GM23248 (cell line): ENCODE results near the gene TPRA1. TPM values are rescaled to one million over a fixed set of nuclear protein-coding genes. Genes with fewer than 3 reads are reported as not detected.

Experiments
- DNase-seq: peaks from one replicate; pipeline ENCODE4 v3.0.0-alpha.2; 2015
- H2AFZ ChIP-seq: fragments of 200-600 bp; sonication (generic); 2 replicates; pipeline ENCODE4 v1.6.1; 2016; ENCODE audit warnings: antibody characterized with exemption
- H3F3A ChIP-seq: fragments of 200-600 bp; sonication (generic); 2 replicates; pipeline ENCODE4 v1.6.1; 2016; ENCODE audit warnings: mild to moderate bottlenecking, antibody characterized with exemption, mixed run types; ENCODE audit not compliant: insufficient read depth
- H3K27ac ChIP-seq: fragments of 200-600 bp; sonication (generic); 2 replicates; pipeline ENCODE4 v1.5.1; 2016; ENCODE audit warnings: mild to moderate bottlenecking
- H3K27me3 ChIP-seq: fragments of 200-600 bp; sonication (generic); replicated peaks from 2 replicates; pipeline ENCODE4 v1.6.1; 2016; ENCODE audit warnings: mild to moderate bottlenecking; ENCODE audit not compliant: insufficient read depth
- H3K36me3 ChIP-seq: fragments of 200-600 bp; sonication (generic); 2 replicates; pipeline ENCODE4 v1.6.1; 2016; ENCODE audit warnings: low read depth, mild to moderate bottlenecking
- H3K4me1 ChIP-seq: fragments of 200-600 bp; sonication (generic); 2 replicates; pipeline ENCODE4 v1.6.1; 2016; ENCODE audit warnings: mild to moderate bottlenecking; ENCODE audit not compliant: insufficient read depth
- H3K4me2 ChIP-seq: fragments of 200-600 bp; sonication (generic); one replicate; pipeline ENCODE4 v1.6.1; 2016; ENCODE audit warnings: mild to moderate bottlenecking; ENCODE audit not compliant: unreplicated experiment
- H3K4me3 ChIP-seq: fragments of 200-600 bp; sonication (generic); 2 replicates; pipeline ENCODE4 v1.5.1; 2016; ENCODE audit warnings: mild to moderate bottlenecking
- H3K79me2 ChIP-seq: fragments of 200-600 bp; sonication (generic); 2 replicates; pipeline ENCODE4 v1.6.1; 2016; ENCODE audit warnings: mild to moderate bottlenecking; ENCODE audit not compliant: insufficient read depth
- H3K9ac ChIP-seq: fragments of 200-600 bp; sonication (generic); 2 replicates; pipeline ENCODE4 v1.6.1; 2016; ENCODE audit warnings: mild to moderate bottlenecking
- H3K9me2 ChIP-seq: fragments of 200-600 bp; sonication (generic); 2 replicates; pipeline ENCODE4 v1.6.1; 2016; ENCODE audit warnings: mixed run types, mild to moderate bottlenecking, moderate library complexity; ENCODE audit not compliant: insufficient read depth
- H3K9me3 ChIP-seq: fragments of 200-600 bp; sonication (generic); one replicate; pipeline ENCODE4 v1.6.1; 2017; ENCODE audit warnings: low read depth
- H4K20me1 ChIP-seq: fragments of 200-600 bp; sonication (generic); 2 replicates; pipeline ENCODE4 v1.6.0; 2016; ENCODE audit not compliant: insufficient read depth
- EZH2 ChIP-seq: fragments of 200-600 bp; sonication (generic); IDR thresholded peaks from 2 replicates; pipeline ENCODE4 v1.6.1; 2018; ENCODE audit warnings: antibody characterized with exemption, mild to moderate bottlenecking; ENCODE audit not compliant: insufficient read depth, poor library complexity, severe bottlenecking
- EZH2phosphoT487 ChIP-seq: fragments of 200-600 bp; sonication (generic); IDR thresholded peaks from 2 replicates; pipeline ENCODE4 v1.6.1; 2018; ENCODE audit warnings: antibody characterized with exemption, moderate library complexity, mild to moderate bottlenecking, low read depth; ENCODE audit not compliant: insufficient read depth
- WGBS, 2 experiments: methylation state at CpG; one replicate each; pipeline ENCODE4 v1.1.6; 2015 to 2017; ENCODE audit warnings: low lambda C conversion rate in 2 of 2, low coverage in 1 of 2; ENCODE audit errors: missing lambda C conversion rate in 2 of 2; 5-methylcytosine and 5-hydroxymethylcytosine counted together
- in situ Hi-C: fragments of 300-500 bp; cut with MboI; formaldehyde crosslinking; loops from 2 replicates; pipeline ENCODE4 v1.15.0; 2020
- polyA plus RNA-seq: library from polyadenylated mRNA; unstranded; fragments of >200 nt; fragmentation: Nextera tagmentation; extraction: Ambion mirVana; gene quantifications from 2 replicates; pipeline ENCODE4 v1.2.1, GENCODE V29; 2016
- total RNA-seq: library from RNA; depleted of rRNA; stranded (reverse); fragments of >200 nt; shearing (Covaris generic); gene quantifications from 2 replicates; pipeline ENCODE4 v1.2.3, GENCODE V29; 2014

TPRA1 gene
- total and polyA plus RNA-seq, 2 experiments from 2014 or later, result 42.8 to 56.1 TPM

DNA sequence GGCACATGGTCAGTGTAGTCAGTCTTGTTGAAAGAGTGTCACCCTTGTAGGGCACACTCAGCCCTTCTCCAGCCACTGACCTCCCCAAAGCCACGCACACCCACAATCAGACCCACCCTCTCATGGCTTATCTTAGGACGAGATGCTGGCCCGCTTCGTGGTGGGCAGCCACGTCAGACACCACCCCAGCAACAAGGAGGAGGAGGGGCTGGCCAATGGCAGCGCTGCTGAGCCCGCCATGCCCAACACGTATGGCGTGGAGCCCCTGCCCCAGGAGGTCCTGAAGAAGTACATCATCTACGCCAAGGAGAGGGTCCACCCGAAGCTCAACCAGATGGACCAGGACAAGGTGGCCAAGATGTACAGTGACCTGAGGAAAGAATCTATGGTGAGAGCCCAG is 28.4 kb upstream of the TPRA1 start:
- no peaks in the 10 kb centered on the region for H4K20me1 ChIP-seq
- H3K27me3 ChIP-seq, result no peaks in the 10 kb centered on the region
- in situ Hi-C loops, result no loop called here
- H3K9ac ChIP-seq, result no peak overlapping the region
- no peaks in the 10 kb centered on the region for H3K36me3 ChIP-seq
- no peaks in the 10 kb centered on the region for H3K9me3 ChIP-seq
- no peaks in the 10 kb centered on the region for H3K9me2 ChIP-seq
- no peak overlapping the region for H3K27ac ChIP-seq
- no peaks in the 10 kb centered on the region for H3F3A ChIP-seq
- no peak overlapping the region for H3K4me3 ChIP-seq
- H3K4me1 ChIP-seq, result peaks cover 19% of the 10 kb centered on the region
- TF ChIP-seq EZH2 (no peak), EZH2phosphoT487 (no peak)
- DNase-seq, result no peak
- 99% methylated on average over 11 of the region's 11 CpGs for WGBS, 2 experiments
- no peak overlapping the region for H2AFZ ChIP-seq
- no peaks in the 10 kb centered on the region for H3K79me2 ChIP-seq
- H3K4me2 ChIP-seq, result no peak overlapping the region

- Histone ChIP-seq H3K36me3 (no peaks in the 10 kb centered on the region), H3K9me2 (no peaks in the 10 kb centered on the region), H3K4me3 (no peak overlapping the region), H3K27ac (no peak overlapping the region), H3K9ac (no peak overlapping the region), H4K20me1 (no peaks in the 10 kb centered on the region), H3K79me2 (no peaks in the 10 kb centered on the region), H3K4me1 (peaks cover 32% of the 10 kb centered on the region), H3K4me2 (no peak overlapping the region), H3F3A (peaks cover 8% of the 10 kb centered on the region; the same call in 1 of the 2 replicates), H3K27me3 (no peaks in the 10 kb centered on the region), H3K9me3 (no peaks in the 10 kb centered on the region), H2AFZ (no peak overlapping the region)
- no peak for DNase-seq
- in situ Hi-C loops, result no loop called here
- WGBS, 2 experiments, result 93 to 96% methylated on average over 25 to 26 of the region's 26 CpGs
- TF ChIP-seq EZH2 (no peak), EZH2phosphoT487 (no peak)
These were observed 26.5 kb upstream of the TPRA1 start for GRCh38 chr3:127616836-127617605.

GRCh38 chr3:127615631-127616305 is 25.2 kb upstream of the TPRA1 start:
- no peak overlapping the region for H3K4me2 ChIP-seq
- in situ Hi-C loops, result no loop called here
- peaks cover 8% of the 10 kb centered on the region; the same call in 1 of the 2 replicates for H3F3A ChIP-seq
- no peaks in the 10 kb centered on the region for H3K9me3 ChIP-seq
- 74 to 78% methylated on average over 6 of the region's 6 CpGs for WGBS, 2 experiments
- no peak overlapping the region for H2AFZ ChIP-seq
- H3K79me2 ChIP-seq, result no peaks in the 10 kb centered on the region
- no peak overlapping the region for H3K9ac ChIP-seq
- H3K36me3 ChIP-seq, result no peaks in the 10 kb centered on the region
- H3K4me3 ChIP-seq, result no peak overlapping the region
- peaks cover 33% of the 10 kb centered on the region for H3K4me1 ChIP-seq
- H3K9me2 ChIP-seq, result no peaks in the 10 kb centered on the region
- DNase-seq, result peak; percentile 53
- no peak for TF ChIP-seq EZH2phosphoT487
- TF ChIP-seq EZH2, result no peak
- no peak overlapping the region for H3K27ac ChIP-seq
- H4K20me1 ChIP-seq, result no peaks in the 10 kb centered on the region
- no peaks in the 10 kb centered on the region for H3K27me3 ChIP-seq

DNA sequence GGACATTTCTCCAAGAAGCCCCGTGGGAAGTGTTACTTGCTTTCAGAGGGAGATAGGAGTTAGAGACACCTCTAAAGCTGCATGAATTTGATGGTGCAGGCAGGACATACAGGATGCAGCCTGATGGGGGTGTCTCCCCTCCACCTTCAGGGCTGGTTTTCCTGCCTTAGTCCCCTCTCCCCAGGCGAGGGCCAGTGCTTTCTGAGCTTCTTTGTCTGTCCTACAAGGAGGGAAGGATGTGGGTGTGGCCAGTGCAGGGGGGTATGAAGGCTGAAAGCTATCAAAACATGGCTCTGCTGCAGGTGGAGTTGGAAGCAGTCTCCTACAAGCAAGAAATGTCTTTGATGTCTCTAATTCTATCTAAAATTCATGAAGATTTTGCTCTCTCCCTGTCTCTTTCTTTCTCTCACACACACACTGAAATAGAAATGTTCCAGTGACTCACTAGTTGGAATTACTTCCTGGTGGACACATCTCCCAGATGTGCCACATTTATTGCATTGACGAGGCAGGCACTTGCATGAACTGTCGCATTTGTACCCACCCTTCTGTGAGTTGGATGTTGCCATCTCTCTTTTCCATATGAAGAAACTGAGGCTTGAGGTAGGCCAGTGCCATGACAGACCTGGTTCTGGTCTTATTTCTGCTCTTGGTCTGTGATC is 24.5 kb upstream of the TPRA1 start:
- H3K4me1 ChIP-seq, result peaks cover 40% of the 10 kb centered on the region
- no peak overlapping the region for H3K4me2 ChIP-seq
- DNase-seq, result peak; percentile 65
- TF ChIP-seq EZH2phosphoT487 (no peak), EZH2 (no peak)
- H3K9ac ChIP-seq, result no peak overlapping the region
- no peak overlapping the region for H3K4me3 ChIP-seq
- H3K79me2 ChIP-seq, result no peaks in the 10 kb centered on the region
- H3K9me2 ChIP-seq, result no peaks in the 10 kb centered on the region
- no peak overlapping the region for H3K27ac ChIP-seq
- no peak overlapping the region for H2AFZ ChIP-seq
- 47 to 61% methylated on average over 4 of the region's 4 CpGs for WGBS, 2 experiments
- H3K36me3 ChIP-seq, result no peaks in the 10 kb centered on the region
- in situ Hi-C loops, result no loop called here
- H3K9me3 ChIP-seq, result no peaks in the 10 kb centered on the region
- no peaks in the 10 kb centered on the region for H3K27me3 ChIP-seq
- peaks cover 8% of the 10 kb centered on the region; the same call in 1 of the 2 replicates for H3F3A ChIP-seq
- no peaks in the 10 kb centered on the region for H4K20me1 ChIP-seq
